Naive B cell (primary cell): Measurements from ENCODE around the gene TAS2R31. TPM values are rescaled to one million over a fixed set of nuclear protein-coding genes. Genes with fewer than 3 reads are reported as not detected.

Experiments used
- polyA plus RNA-seq, 6 donors: library from polyadenylated mRNA; unstranded; fragments of 300-500 nt; fragmentation: Illumina TruSeq; gene quantifications; one replicate each; pipeline ENCODE4 v1.2.3, GENCODE V29; 2021; ENCODE audit warnings: low read depth in 6 of 6

The TAS2R31 gene
- polyA plus RNA-seq, 6 donors from 2014 or later: 0.27 to 0.69 TPM; not detected in 4

Other genes with a start within 250 kb of the TAS2R31 start
- not detected for gene TAS2R7, start 228.8 kb downstream of the TAS2R31 start, polyA plus RNA-seq
- not detected for gene TAS2R8, start 224.1 kb downstream of the TAS2R31 start, polyA plus RNA-seq
- not detected for gene TAS2R9, start 221.2 kb downstream of the TAS2R31 start, polyA plus RNA-seq
- gene TAS2R10, start 205.0 kb downstream of the TAS2R31 start, polyA plus RNA-seq: not detected
- 1 to 10 TPM in 4 of 6 donors, under 1 TPM in 1, not detected in 1; 0.36 to 4.9 (median 1.5) TPM for gene PRR4, start 181.9 kb downstream of the TAS2R31 start, polyA plus RNA-seq
- gene PRH1, start 147.2 kb downstream of the TAS2R31 start, polyA plus RNA-seq: 10 to 100 TPM in 5 of 6 donors, 1 to 10 TPM in 1; 8.7 to 22.5 (median 11.4) TPM
- gene TAS2R13, start 121.8 kb downstream of the TAS2R31 start, polyA plus RNA-seq: not detected
- gene PRH2, start 102.2 kb downstream of the TAS2R31 start, polyA plus RNA-seq: not detected
- gene TAS2R14, start 92.1 kb downstream of the TAS2R31 start, polyA plus RNA-seq: 1 to 10 TPM in 1 of 6 donors, under 1 TPM in 4, not detected in 1; 0.52 to 1.3 (median 0.95) TPM
- not detected for gene TAS2R50, start 44.5 kb downstream of the TAS2R31 start, polyA plus RNA-seq
- under 1 TPM in 3 of 6 donors, not detected in 3; 0.21 to 0.56 (median 0.25) TPM for gene TAS2R20, start 33.1 kb downstream of the TAS2R31 start, polyA plus RNA-seq
- under 1 TPM in 3 of 6 donors, not detected in 3; 0.43 to 0.93 (median 0.51) TPM for gene TAS2R19, start 8.8 kb downstream of the TAS2R31 start, polyA plus RNA-seq
- gene TAS2R46, start 30.9 kb upstream of the TAS2R31 start, polyA plus RNA-seq: under 1 TPM in 1 of 6 donors, not detected in 5; 0.33 TPM
- under 1 TPM in 1 of 6 donors, not detected in 5; 0.78 TPM for gene TAS2R43, start 60.9 kb upstream of the TAS2R31 start, polyA plus RNA-seq
- not detected for gene TAS2R30, start 103.2 kb upstream of the TAS2R31 start, polyA plus RNA-seq
- gene SMIM10L1, start 139.8 kb upstream of the TAS2R31 start, polyA plus RNA-seq: 10 to 100 TPM in 3 of 6 donors, 1 to 10 TPM in 3; 8.6 to 12.8 (median 9.7) TPM
- not detected for gene TAS2R42, start 155.5 kb upstream of the TAS2R31 start, polyA plus RNA-seq
- gene PRB3, start 238.3 kb upstream of the TAS2R31 start, polyA plus RNA-seq: not detected